Measurements from ENCODE around the gene ARID4B. TPM values are rescaled to one million over a fixed set of nuclear protein-coding genes. Genes with fewer than 3 reads are reported as not detected.
"Not testable (repeated sequence)": the region's sequence is repeated elsewhere in the genome, so short reads cannot be mapped to it uniquely, and the experiment has no call there.

Gene ARID4B
- total and polyA plus RNA-seq, 2 donors (not counting 3 experiments of a cell fraction or from before 2014, with no cell fraction given) = 6.7 to 40.7 TPM

GRCh38 chr1:235215453-235215852 is 112.5 kb downstream of the ARID4B start:
- no peaks in the 10 kb centered on the region for H4K20me1 ChIP-seq (replicated peaks; ENCODE audit: control insufficient read depth, extremely low read depth, insufficient read depth, low read length)
- no peak overlapping the region for H3K9ac ChIP-seq (replicated peaks; ENCODE audit: extremely low read depth, insufficient read depth, low read length)
- no peak overlapping the region for H3K4me3 ChIP-seq (replicated peaks in 1 of 3; ENCODE audit: insufficient read depth in 1 of 3, low read depth in 1 of 3, low read length in 3 of 3)
- no peak for TF ChIP-seq POLR2AphosphoS5 (IDR thresholded peaks at IDR 0.05; ENCODE audit: insufficient read depth, low read depth, low read length)
- no peak for TF ChIP-seq MYC (IDR thresholded peaks at IDR 0.05; ENCODE audit: low read depth, low read length)
- TF ChIP-seq GATA2 (IDR thresholded peaks at IDR 0.05; ENCODE audit: insufficient read depth, insufficient read length, low read depth, low read length) = no peak
- no peak for TF ChIP-seq CTCF (IDR thresholded peaks at IDR 0.05; ENCODE audit: extremely low read depth in 1 of 2, insufficient read depth in 1 of 2, low read depth in 1 of 2, low read length in 2 of 2)
- no peak overlapping the region for H3K27ac ChIP-seq (ENCODE audit: insufficient read depth, low read depth, low read length)
- no peaks in the 10 kb centered on the region for H3K9me3 ChIP-seq (replicated peaks; ENCODE audit: control insufficient read depth, insufficient read depth, low read length)
- H3K9me1 ChIP-seq (replicated peaks; ENCODE audit: control insufficient read depth, extremely low read depth, insufficient read depth, low read length) = no peaks in the 10 kb centered on the region
- POLR2A ChIA-PET = no interaction called here
- no TSS peak for BruUV-seq (replicated peaks)
- intact Hi-C loops (cut with micrococcal nuclease) = no loop called here
- FAIRE-seq = no peak
- H3K27me3 ChIP-seq (ENCODE audit: control insufficient read depth in 2 of 2, insufficient read depth in 2 of 2, low read length in 2 of 2) = no peaks in the 10 kb centered on the region
- peaks cover 0 to 5% of the 10 kb centered on the region in 2 experiments for H3K36me3 ChIP-seq (ENCODE audit: control insufficient read depth in 2 of 2, extremely low read depth in 1 of 2, insufficient read depth in 2 of 2, low read length in 2 of 2)
- no peak for DNase-seq (ENCODE audit: low read depth, low spot score)
- dilution Hi-C loops (cut with MboI; ENCODE audit: extremely low pct_ligation_motif_present, low sequenced_read_pairs) = no loop called here
- no peak overlapping the region for H2AFZ ChIP-seq (ENCODE audit: low read depth, low read length)
- H3K4me2 ChIP-seq (ENCODE audit: insufficient read depth, low read length) = no peak overlapping the region
- CTCF ChIA-PET = interaction anchor here (0.6 kb wide), 1 partner anchor 13 kb away, joined by 3 read pairs; no protein-coding TSS in a partner anchor
- H3K4me1 ChIP-seq (ENCODE audit: control insufficient read depth, extremely low read depth, insufficient read depth, low read length) = no peaks in the 10 kb centered on the region
- peaks cover 2% of the 10 kb centered on the region for H3K79me2 ChIP-seq (ENCODE audit: control insufficient read depth, insufficient read depth, low read length)

GRCh38 chr1:235214962-235215361 is 113.0 kb downstream of the ARID4B start:
- H2AFZ ChIP-seq (ENCODE audit: low read depth, low read length); H3K4me1 ChIP-seq (ENCODE audit: control insufficient read depth, extremely low read depth, insufficient read depth, low read length); H3K4me3 ChIP-seq (replicated peaks in 1 of 3; ENCODE audit: insufficient read depth in 1 of 3, low read depth in 1 of 3, low read length in 3 of 3); H3K9ac ChIP-seq (replicated peaks; ENCODE audit: extremely low read depth, insufficient read depth, low read length); H3K9me1 ChIP-seq (replicated peaks; ENCODE audit: control insufficient read depth, extremely low read depth, insufficient read depth, low read length); H3K27ac ChIP-seq (ENCODE audit: insufficient read depth, low read depth, low read length); H3K27me3 ChIP-seq (ENCODE audit: control insufficient read depth in 2 of 2, insufficient read depth in 2 of 2, low read length in 2 of 2); H4K20me1 ChIP-seq (replicated peaks; ENCODE audit: control insufficient read depth, extremely low read depth, insufficient read depth, low read length); POLR2A ChIA-PET; H3K79me2 ChIP-seq (ENCODE audit: control insufficient read depth, insufficient read depth, low read length); H3K4me2 ChIP-seq (ENCODE audit: insufficient read depth, low read length); DNase-seq (ENCODE audit: low read depth, low spot score); H3K9me3 ChIP-seq (replicated peaks; ENCODE audit: control insufficient read depth, insufficient read depth, low read length); dilution Hi-C loops (cut with MboI; ENCODE audit: extremely low pct_ligation_motif_present, low sequenced_read_pairs); intact Hi-C loops (cut with micrococcal nuclease); H3K36me3 ChIP-seq (ENCODE audit: control insufficient read depth in 2 of 2, extremely low read depth in 1 of 2, insufficient read depth in 2 of 2, low read length in 2 of 2); BruUV-seq (replicated peaks); FAIRE-seq: not testable (repeated sequence)
- CTCF ChIA-PET = interaction anchor here (0.6 kb wide), 1 partner anchor 14 kb away, joined by 3 read pairs; no protein-coding TSS in a partner anchor
